HEK293 (cell line): ENCODE measurements around the gene ADAM19.

Experiments used
- CTCF ChIA-PET: fragments of 350-600 bp; formaldehyde crosslinking; extraction: SDS; loops from one replicate; lab custom pipeline; 2021; ENCODE audit warnings: antibody characterized with exemption; lab: Yijun Ruan, JAX
- POLR2A ChIA-PET: fragments of 300-600 bp; formaldehyde crosslinking; extraction: SDS; loops from one replicate; lab custom pipeline; 2020; ENCODE audit warnings: antibody characterized with exemption, inconsistent platforms; lab: Yijun Ruan, JAX
- H3K27ac ChIP-seq: fragments of 200-500 bp; sonication (Bioruptor generic); 2 replicates; pipeline ENCODE4 v1.5.1; 2014; ENCODE audit warnings: low read depth, low read length, control low read depth, inconsistent platforms; ENCODE audit errors: extremely low read depth
- H3K36me3 ChIP-seq, 2 experiments: fragments of 200-500 bp in 1 of 2; sonication (Bioruptor generic) in 1 of 2; 1 replicate in 1 of 2; 2 replicates in 1 of 2; pipeline ENCODE4 v1.5.1; 2014 to 2017; ENCODE audit warnings: inconsistent platforms in 2 of 2, low read length in 2 of 2; ENCODE audit not compliant: control insufficient read depth in 2 of 2, insufficient read depth in 1 of 2
- H3K4me1 ChIP-seq: fragments of 200-500 bp; sonication (Bioruptor generic); 2 replicates; pipeline ENCODE4 v1.5.1; 2014; ENCODE audit warnings: mild to moderate bottlenecking, low read length, inconsistent platforms; ENCODE audit not compliant: control insufficient read depth, insufficient read depth
- H3K4me3 ChIP-seq: 2 replicates; pipeline ENCODE4 v1.5.1; 2011; ENCODE audit warnings: low read depth, mild to moderate bottlenecking, control low read depth, low read length, moderate library complexity
- H3K9me3 ChIP-seq: fragments of 200-500 bp; sonication (Bioruptor generic); 2 replicates; pipeline ENCODE4 v1.5.1; 2014; ENCODE audit warnings: low read depth, low read length, inconsistent platforms; ENCODE audit not compliant: control insufficient read depth, insufficient read depth
- FEZF1 ChIP-seq: fragments of 450-650 bp; formaldehyde crosslinking; IDR thresholded peaks from 2 replicates; pipeline ENCODE4 v1.5.1; 2016; ENCODE audit warnings: missing biosample characterization, missing genetic modification characterization
- GLIS1 ChIP-seq: fragments of 450-650 bp; formaldehyde crosslinking; IDR thresholded peaks from 2 replicates; pipeline ENCODE4 v1.5.1; 2016; ENCODE audit warnings: missing biosample characterization, missing genetic modification characterization
- HOXD13 ChIP-seq: sonication (generic); formaldehyde crosslinking; IDR thresholded peaks from 2 replicates; pipeline ENCODE4 v1.8.0; 2022; ENCODE audit warnings: missing genetic modification reagents, borderline replicate concordance
- PRDM10 ChIP-seq: fragments of 450-650 bp; formaldehyde crosslinking; IDR thresholded peaks from 2 replicates; pipeline ENCODE4 v1.5.1; 2016; ENCODE audit warnings: missing biosample characterization, missing genetic modification characterization
- SALL2 ChIP-seq: fragments of 450-650 bp; formaldehyde crosslinking; IDR thresholded peaks from 2 replicates; pipeline ENCODE4 v1.5.0; 2017; ENCODE audit warnings: missing biosample characterization, mild to moderate bottlenecking, missing genetic modification characterization, borderline replicate concordance
- ZBTB21 ChIP-seq: fragments of 450-650 bp; formaldehyde crosslinking; IDR thresholded peaks from 2 replicates; pipeline ENCODE4 v1.5.1; 2017; ENCODE audit warnings: missing biosample characterization, missing genetic modification characterization
- ZNF148 ChIP-seq: fragments of 450-650 bp; formaldehyde crosslinking; IDR thresholded peaks from 2 replicates; pipeline ENCODE4 v1.5.0; 2017; ENCODE audit warnings: missing biosample characterization, missing genetic modification characterization, borderline replicate concordance
- ZNF157 ChIP-seq: fragments of 450-650 bp; formaldehyde crosslinking; IDR thresholded peaks from 2 replicates; pipeline ENCODE4 v1.5.1; 2016; ENCODE audit warnings: missing biosample characterization, missing genetic modification characterization
- ZNF184 ChIP-seq: fragments of 450-650 bp; IDR thresholded peaks from 2 replicates; pipeline ENCODE4 v1.5.1; 2018; ENCODE audit warnings: missing biosample characterization, mild to moderate bottlenecking, missing genetic modification characterization
- ZNF366 ChIP-seq: fragments of 450-650 bp; formaldehyde crosslinking; conservative IDR thresholded peaks from 2 replicates; pipeline ENCODE4 v1.5.1; 2016; ENCODE audit warnings: missing biosample characterization, missing genetic modification characterization
- ZNF404 ChIP-seq: fragments of 450-650 bp; formaldehyde crosslinking; IDR thresholded peaks from 2 replicates; pipeline ENCODE4 v1.5.1; 2017; ENCODE audit warnings: missing biosample characterization, missing genetic modification characterization
- ZNF488 ChIP-seq: fragments of 450-650 bp; formaldehyde crosslinking; IDR thresholded peaks from 2 replicates; pipeline ENCODE4 v1.5.1; 2016; ENCODE audit warnings: missing biosample characterization, missing genetic modification characterization
- ZNF513 ChIP-seq: fragments of 450-650 bp; IDR thresholded peaks from 2 replicates; pipeline ENCODE4 v1.5.1; 2018; ENCODE audit warnings: missing biosample characterization, missing genetic modification characterization
- ZNF514 ChIP-seq: fragments of 450-650 bp; formaldehyde crosslinking; IDR thresholded peaks from 2 replicates; pipeline ENCODE4 v1.5.1; 2016; ENCODE audit warnings: missing biosample characterization, missing genetic modification characterization
- ZNF626 ChIP-seq: fragments of 450-650 bp; sonication (Bioruptor Pico); formaldehyde crosslinking; IDR thresholded peaks from 2 replicates; pipeline ENCODE4 v1.5.1; 2018; ENCODE audit warnings: missing biosample characterization, missing genetic modification characterization, inconsistent platforms
- ZNF645 ChIP-seq: fragments of 450-650 bp; formaldehyde crosslinking; IDR thresholded peaks from 2 replicates; pipeline ENCODE4; 2016; ENCODE audit warnings: missing biosample characterization, missing genetic modification characterization
- ZNF677 ChIP-seq: fragments of 450-650 bp; IDR thresholded peaks from 2 replicates; pipeline ENCODE4 v1.5.0; 2018; ENCODE audit warnings: missing biosample characterization, mild to moderate bottlenecking, missing genetic modification characterization, moderate library complexity
- ZSCAN4 ChIP-seq: fragments of 450-650 bp; formaldehyde crosslinking; IDR thresholded peaks from 2 replicates; pipeline ENCODE4 v1.5.1; 2017; ENCODE audit warnings: missing biosample characterization, missing genetic modification characterization

Gene ADAM19

GRCh38 chr5:157541447-157542118 is 34.0 kb downstream of the ADAM19 start (continued):
- TF ChIP-seq PRDM10 (tag by site-specific recombination) (no peak), GLIS1 (no peak)

GRCh38 chr5:157540707-157541446 is 34.7 kb downstream of the ADAM19 start:
- no peaks in the 10 kb centered on the region for H3K4me1 ChIP-seq
- CTCF ChIA-PET = interaction anchor here (1.0 kb wide), 1 partner anchor 9 kb away, joined by 6 read pairs; no protein-coding TSS in a partner anchor
- TF ChIP-seq ZNF488 (no peak), ZNF626 (tag by site-specific recombination) (no peak), HOXD13 (CRISPR knock-in tag) (no peak), ZSCAN4 (no peak), ZNF148 (tag by site-specific recombination) (no peak), ZNF366 (tag by site-specific recombination) (no peak), SALL2 (tag by site-specific recombination) (no peak), FEZF1 (tag by site-specific recombination) (no peak), ZBTB21 (tag by site-specific recombination) (no peak), ZNF513 (no peak), ZNF404 (no peak), ZNF677 (no peak), ZNF514 (tag by site-specific recombination) (no peak), ZNF184 (tag by site-specific recombination) (no peak), ZNF645 (tag by site-specific recombination) (no peak), ZNF157 (tag by site-specific recombination) (no peak)

More at GRCh38 chr5:157540707-157541446, 34.7 kb downstream of the ADAM19 start:
- H3K9me3 ChIP-seq = no peaks in the 10 kb centered on the region
- POLR2A ChIA-PET = no interaction called here
- no peak overlapping the region for H3K4me3 ChIP-seq
- H3K27ac ChIP-seq = no peak overlapping the region
- no peaks in the 10 kb centered on the region for H3K36me3 ChIP-seq
